Peyer's patch (tissue), 4 donors: ENCODE results near the gene ABR. TPM values are rescaled to one million over a fixed set of nuclear protein-coding genes. Genes with fewer than 3 reads are reported as not detected.
"Not testable (repeated sequence)": the region's sequence is repeated elsewhere in the genome, so short reads cannot be mapped to it uniquely, and the experiment has no call there.

Experiments
- DNase-seq, 3 donors: peaks; one replicate each; pipeline ENCODE4 v3.0.0-alpha.2; 2017 to 2019
- H3K27ac ChIP-seq, 4 donors: fragments of 200-600 bp; sonication (generic); one replicate each; pipeline ENCODE4 v1.5.1; 2016 to 2019
- H3K27me3 ChIP-seq, 2 donors: fragments of 200-600 bp; sonication (generic); one replicate each; pipeline ENCODE4 v1.5.1; 2019
- H3K36me3 ChIP-seq, 3 donors: fragments of 200-600 bp; sonication (generic); one replicate each; pipeline ENCODE4 v1.5.1; 2016 to 2019
- H3K4me1 ChIP-seq, 4 donors: fragments of 200-600 bp; sonication (generic); one replicate each; pipeline ENCODE4 v1.5.1; 2016 to 2019
- H3K4me3 ChIP-seq, 4 donors: fragments of 200-600 bp; sonication (generic); 1 replicate in 3 of 4; 2 replicates in 1 of 4; pipeline ENCODE4 v1.5.1; 2016 to 2019; ENCODE audit warnings: mild to moderate bottlenecking in 1 of 4
- H3K9me3 ChIP-seq, 4 donors: fragments of 200-600 bp; sonication (generic); one replicate each; pipeline ENCODE4 v1.5.1; 2016 to 2019; ENCODE audit warnings: mild to moderate bottlenecking in 1 of 4
- CTCF ChIP-seq, 6 experiments: fragments of 450-650 bp in 4 of 6; fragments of 200-600 bp in 2 of 6; sonication (generic) in 1 of 6; IDR thresholded peaks; one replicate each; pipeline ENCODE4 v1.5.1; 2017 to 2019; ENCODE audit warnings: antibody characterized with exemption in 6 of 6, mild to moderate bottlenecking in 3 of 6, moderate library complexity in 1 of 6
- POLR2A ChIP-seq, 2 donors: fragments of 450-650 bp; IDR thresholded peaks; one replicate each; pipeline ENCODE4 v1.5.1; 2017; ENCODE audit warnings: antibody characterized with exemption in 2 of 2, mild to moderate bottlenecking in 2 of 2, moderate library complexity in 2 of 2
- total RNA-seq, 4 donors: library from RNA; depleted of rRNA; stranded (reverse); fragments of >200 nt; gene quantifications; one replicate each; pipeline ENCODE4 v1.1.0, GENCODE V29; 2016

ABR gene
- total RNA-seq, 4 donors from 2014 or later, result 220 to 753 (median 440) TPM

DNA sequence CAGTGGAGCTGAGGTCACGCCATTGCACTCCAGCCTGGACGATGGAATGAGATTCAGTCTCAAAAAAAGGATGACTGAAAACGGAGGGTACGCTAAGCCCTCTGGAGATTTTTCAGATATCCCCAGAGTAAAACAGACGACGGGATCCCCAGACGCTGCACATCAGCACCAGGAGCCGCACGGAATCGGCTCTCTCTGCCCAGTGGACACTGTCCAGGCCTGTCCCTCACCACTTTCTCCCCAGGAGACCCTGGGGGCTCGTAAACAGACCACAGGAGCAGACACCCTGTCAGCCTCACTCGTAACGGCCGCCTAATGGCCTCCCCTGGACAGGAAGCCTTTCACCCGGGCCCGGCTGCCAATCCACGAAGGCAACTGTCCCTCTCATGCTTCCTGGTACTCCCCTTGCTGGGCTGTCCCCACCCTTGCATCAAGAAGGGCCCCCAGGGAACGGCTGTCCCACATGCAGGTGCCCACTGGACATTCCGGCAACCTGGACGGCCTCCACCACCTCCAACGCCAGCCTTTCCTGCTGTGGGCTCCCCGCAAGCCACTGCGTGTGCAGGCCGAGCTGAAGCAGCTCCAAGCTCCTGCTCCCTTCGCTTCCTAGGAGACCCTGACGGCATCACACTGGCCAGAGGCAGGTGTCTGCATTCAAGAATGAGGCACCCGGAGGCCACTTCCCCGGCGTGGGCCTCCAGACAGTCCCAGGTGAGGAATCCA, 108.5 kb downstream of the ABR start:
- Histone ChIP-seq H3K36me3 (peaks cover 0 to 71% (median 4%) of the 10 kb centered on the region in 3 donors), H3K4me1 (peaks cover 0 to 21% (median 3%) of the 10 kb centered on the region in 4 donors), H3K27me3 (no peaks in the 10 kb centered on the region), H3K4me3 (no peak overlapping the region), H3K9me3 (no peaks in the 10 kb centered on the region), H3K27ac (no peak overlapping the region)
- TF ChIP-seq POLR2A (IDR thresholded peaks at IDR 0.05), result no peak
- TF ChIP-seq CTCF (IDR thresholded peaks at IDR 0.05), result no peak
- DNase-seq, result no peak

- Histone ChIP-seq H3K4me1 (peaks cover 0 to 16% (median 3%) of the 10 kb centered on the region in 4 donors), H3K27ac (no peak overlapping the region), H3K36me3 (peaks cover 0 to 80% (median 4%) of the 10 kb centered on the region in 3 donors), H3K27me3 (no peaks in the 10 kb centered on the region), H3K4me3 (no peak overlapping the region), H3K9me3 (no peaks in the 10 kb centered on the region)
- no peak for DNase-seq
- TF ChIP-seq CTCF (IDR thresholded peaks at IDR 0.05), result no peak
These were observed 109.4 kb downstream of the ABR start for GRCh38 chr17:1070411-1070810.

GRCh38 chr17:1069847-1070246, 109.9 kb downstream of the ABR start:
- Histone ChIP-seq H3K27me3 (no peaks in the 10 kb centered on the region), H3K4me3 (no peak overlapping the region), H3K36me3 (peaks cover 0 to 80% (median 4%) of the 10 kb centered on the region in 3 donors), H3K27ac (no peak overlapping the region), H3K9me3 (no peaks in the 10 kb centered on the region), H3K4me1 (peaks cover 0 to 11% (median 0%) of the 10 kb centered on the region in 4 donors)
- no peak for DNase-seq
- TF ChIP-seq CTCF (IDR thresholded peaks at IDR 0.05), result no peak
- no peak for TF ChIP-seq POLR2A (IDR thresholded peaks at IDR 0.05)

GRCh38 chr17:1068356-1068755, 111.4 kb downstream of the ABR start:
- H3K27me3 ChIP-seq, result no peaks in the 10 kb centered on the region
- H3K4me3 ChIP-seq, result no peak overlapping the region
- H3K27ac ChIP-seq, result no peak overlapping the region
- no peak for TF ChIP-seq CTCF (IDR thresholded peaks at IDR 0.05)
- no peak for TF ChIP-seq POLR2A (IDR thresholded peaks at IDR 0.05)
- H3K4me1 ChIP-seq, result no peaks in the 10 kb centered on the region
- no peak for DNase-seq
- peaks cover 0 to 85% (median 4%) of the 10 kb centered on the region in 3 donors for H3K36me3 ChIP-seq
- no peaks in the 10 kb centered on the region for H3K9me3 ChIP-seq

DNA sequence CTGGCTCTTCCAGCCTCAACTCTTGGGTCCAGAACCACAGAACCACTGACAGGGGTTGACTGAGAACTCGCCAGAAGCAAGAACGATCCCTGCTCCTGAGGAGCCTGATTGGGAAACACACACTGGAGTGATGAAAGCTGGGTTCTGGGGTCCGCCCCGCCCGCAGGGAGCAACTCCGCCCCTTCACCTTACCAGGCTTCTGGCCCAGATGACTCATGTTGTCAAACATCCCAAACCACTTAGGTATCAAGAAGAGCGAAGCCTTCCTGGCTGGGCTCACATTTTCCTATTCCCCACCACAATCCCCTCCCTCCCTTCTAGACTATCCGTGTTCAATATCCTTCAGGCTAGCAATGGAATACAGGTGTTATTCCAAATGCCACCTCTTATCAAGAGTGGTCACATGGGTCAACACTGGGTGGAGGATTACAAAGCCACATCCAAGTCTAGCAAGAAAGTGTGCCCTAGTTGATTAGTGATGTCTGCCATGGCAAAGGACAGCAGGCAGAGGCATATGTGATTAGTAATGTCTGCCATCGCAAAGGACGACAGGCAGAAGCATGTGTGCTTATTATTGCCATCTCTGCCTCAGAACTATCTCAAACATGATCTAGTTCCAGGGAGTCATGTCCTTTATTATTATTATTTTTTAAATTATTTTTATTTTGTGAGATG, 112.4 kb downstream of the ABR start:
- TF ChIP-seq CTCF (IDR thresholded peaks at IDR 0.05), result no peak
- no peak for TF ChIP-seq POLR2A (IDR thresholded peaks at IDR 0.05)
- H3K9me3 ChIP-seq, result no peaks in the 10 kb centered on the region
- H3K27me3 ChIP-seq, result no peaks in the 10 kb centered on the region
- no peak overlapping the region for H3K27ac ChIP-seq
- no peaks in the 10 kb centered on the region for H3K4me1 ChIP-seq
- peaks cover 0 to 83% (median 4%) of the 10 kb centered on the region in 3 donors for H3K36me3 ChIP-seq
- DNase-seq, result no peak
- H3K4me3 ChIP-seq, result no peak overlapping the region

GRCh38 chr17:1065416-1065815, 114.4 kb downstream of the ABR start:
- H3K4me3 ChIP-seq, H3K27me3 ChIP-seq, H3K9me3 ChIP-seq, DNase-seq, H3K27ac ChIP-seq, H3K4me1 ChIP-seq: not testable (repeated sequence)
- H3K36me3 ChIP-seq, result peaks cover 0 to 76% (median 4%) of the 10 kb centered on the region in 3 donors
